Measurements from ENCODE around the gene PI3.
"Not testable (repeated sequence)": the region's sequence is repeated elsewhere in the genome, so short reads cannot be mapped to it uniquely, and the experiment has no call there.

The PI3 gene

GRCh38 chr20:45174434-45175364 lies at the start of gene PI3:
PI3 (plus strand) TSS chr20:45174902; CDS start chr20:45174923, 21 bp downstream.
- no peak for DNase-seq

GRCh38 chr20:45128099-45128498 lies 46.6 kb upstream of the PI3 start:
- DNase-seq, result no peak

DNA sequence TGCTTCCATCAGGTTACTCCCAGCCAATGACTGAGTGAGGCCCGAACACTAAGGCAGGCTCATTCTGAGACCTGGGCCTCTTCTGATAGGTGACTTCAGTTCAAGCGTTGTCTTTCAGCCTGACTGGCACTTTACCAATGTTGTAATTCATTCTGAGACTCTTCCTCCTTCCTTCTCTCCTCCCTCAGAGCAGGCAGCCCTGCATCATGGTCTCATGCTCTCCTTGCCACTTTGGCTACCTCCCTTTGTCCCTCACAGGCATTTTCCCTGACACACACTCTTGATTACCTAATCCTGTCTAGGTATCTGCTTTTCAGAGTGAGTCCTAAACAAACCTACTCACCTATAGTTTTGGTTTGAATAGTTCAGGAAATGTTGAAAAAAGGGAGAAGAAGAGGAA lies 37.8 kb upstream of the PI3 start:
- no peak for DNase-seq

DNA sequence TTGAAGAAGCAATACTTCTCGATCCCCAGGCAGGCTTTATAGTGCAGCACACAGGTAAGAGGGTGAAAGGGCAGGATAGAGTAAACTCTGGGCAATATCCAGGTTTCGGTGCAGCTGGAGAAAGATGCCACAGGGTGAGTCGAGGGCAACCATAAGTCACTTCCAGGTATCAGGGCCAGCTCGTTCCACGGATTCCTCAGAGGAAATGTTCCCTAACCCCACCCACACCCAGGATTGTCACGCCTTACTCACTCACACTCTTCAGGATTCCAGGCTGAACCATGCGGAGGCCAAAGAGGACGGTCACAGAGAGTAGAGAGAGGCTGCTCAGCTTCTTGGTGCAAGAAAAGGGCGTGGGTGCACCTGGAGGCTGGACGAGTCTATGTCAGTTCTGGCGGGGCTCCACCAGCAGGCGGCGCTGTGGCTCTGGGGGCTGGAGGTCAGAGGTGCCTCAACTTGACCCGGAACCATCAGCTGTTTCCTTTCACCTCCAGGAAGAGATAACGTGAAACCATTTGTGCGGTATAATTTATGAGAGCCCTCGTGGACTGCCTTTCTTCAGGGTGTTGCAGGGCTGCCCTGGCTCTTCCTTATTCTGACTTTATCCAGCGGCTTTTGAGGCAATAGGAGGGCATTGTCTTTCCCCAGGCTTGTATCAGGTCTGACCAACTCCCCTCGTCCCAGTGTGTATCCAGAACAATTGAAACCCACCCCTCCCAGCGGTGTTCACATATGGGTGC lies 36.0 kb upstream of the PI3 start:
- peak; percentile 53 for DNase-seq

- not testable (repeated sequence) for DNase-seq
These were observed 34.8 kb upstream of the PI3 start for GRCh38 chr20:45139733-45140375.

- DNase-seq, result no peak
These were observed 33.9 kb upstream of the PI3 start for GRCh38 chr20:45140836-45141235.

- no peak for DNase-seq
These were observed 25.6 kb upstream of the PI3 start for GRCh38 chr20:45149062-45149461.

- DNase-seq, result no peak
These were observed 22.3 kb upstream of the PI3 start for GRCh38 chr20:45152405-45152804.

GRCh38 chr20:45153147-45153546 lies 21.6 kb upstream of the PI3 start:
- no peak for DNase-seq

GRCh38 chr20:45153752-45154151 lies 20.9 kb upstream of the PI3 start:
- no peak for DNase-seq

DNA sequence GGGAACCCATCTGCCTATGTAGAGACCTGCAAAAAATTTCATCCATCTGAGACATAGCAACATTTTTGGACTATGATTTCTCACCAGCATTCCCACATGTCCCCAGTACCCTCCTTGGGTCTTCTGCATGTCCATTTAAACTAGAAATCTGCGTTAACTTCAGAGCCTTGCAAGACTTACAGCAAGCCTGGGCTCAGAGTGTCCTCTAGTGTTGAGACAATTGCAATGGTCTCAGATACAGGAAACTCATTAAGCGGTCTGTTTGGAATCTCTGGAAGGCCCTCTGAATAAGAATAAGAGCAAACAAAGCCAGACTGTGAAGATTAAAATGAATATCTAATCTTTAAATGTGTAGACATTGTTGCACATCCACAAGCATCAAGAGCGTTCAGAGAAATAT lies 20.5 kb upstream of the PI3 start:
- no peak for DNase-seq

- not testable (repeated sequence) for DNase-seq
These were observed 19.9 kb upstream of the PI3 start for GRCh38 chr20:45154794-45155193.

DNA sequence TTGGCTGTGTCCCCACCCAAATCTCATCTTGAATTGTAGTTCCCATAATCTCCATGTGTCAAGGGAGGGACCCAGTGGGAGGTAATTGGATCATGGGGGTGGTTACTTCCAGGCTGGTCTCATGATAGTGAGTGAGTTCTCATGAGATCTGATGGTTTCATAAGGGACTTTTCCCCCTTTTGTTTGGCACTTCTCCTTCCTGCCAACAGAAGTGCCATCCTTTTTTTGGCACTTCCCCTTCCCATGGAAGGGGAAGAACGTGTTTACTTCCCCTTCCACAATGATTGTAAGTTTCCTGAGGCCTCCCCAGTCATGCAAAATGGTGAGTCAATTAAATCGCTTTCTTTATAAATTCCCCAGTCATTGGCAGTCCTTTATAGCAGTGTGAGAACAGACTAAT lies 18.0 kb upstream of the PI3 start:
- DNase-seq, result no peak

DNA sequence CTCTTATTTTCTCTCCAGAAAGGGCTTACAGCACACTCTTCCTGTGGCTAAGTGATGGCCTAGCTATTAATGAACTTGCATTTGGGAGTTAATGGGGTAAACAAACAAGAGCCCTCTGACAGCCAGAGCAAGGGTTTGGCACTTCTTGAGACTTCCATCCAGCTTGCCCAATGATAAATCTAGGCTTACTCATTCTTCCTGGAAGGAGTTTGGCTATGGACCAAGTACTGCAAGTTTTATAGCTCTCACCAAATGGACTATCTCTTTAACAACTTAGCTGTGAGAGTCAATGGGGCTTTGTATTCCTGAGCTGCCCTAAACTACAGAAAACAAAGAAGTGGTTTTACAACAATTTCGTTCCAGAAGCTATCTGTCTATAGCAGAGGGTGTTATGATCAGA lies 16.7 kb upstream of the PI3 start:
- DNase-seq, result no peak

DNA sequence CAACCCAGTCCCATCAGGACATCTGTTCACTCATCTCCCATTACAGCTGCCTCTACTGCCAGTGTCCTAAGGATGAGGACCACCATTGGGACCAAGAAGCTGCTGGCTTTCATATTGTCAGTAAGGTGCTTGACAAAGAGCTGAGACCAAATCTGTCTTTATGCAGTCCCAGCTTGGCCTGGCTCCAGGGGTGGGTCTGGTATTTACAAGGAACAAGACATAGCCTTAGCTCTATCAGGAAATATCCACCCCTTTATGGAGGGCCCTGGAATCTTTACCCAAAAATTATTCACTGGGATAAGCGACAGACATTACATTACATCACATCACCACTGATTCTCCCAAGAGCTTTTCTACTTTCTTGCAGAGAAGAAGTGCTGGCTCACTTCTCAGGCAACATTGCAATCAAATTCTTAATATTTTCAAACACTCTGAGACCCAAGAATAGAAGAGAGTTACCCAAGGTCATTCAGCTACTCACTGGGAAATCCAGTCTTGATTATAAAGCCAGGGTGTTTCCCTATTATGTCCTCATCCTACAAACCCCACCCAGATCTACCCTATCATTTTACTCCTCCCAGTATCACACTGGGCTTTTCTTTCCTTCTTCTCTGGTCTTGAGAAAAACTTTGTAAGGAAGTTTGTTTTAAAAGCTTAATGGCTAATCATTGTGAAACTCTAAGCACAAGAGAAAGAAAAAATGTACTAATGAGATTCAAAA lies 11.5 kb upstream of the PI3 start:
- DNase-seq, result no peak

GRCh38 chr20:45164906-45165305 lies 9.8 kb upstream of the PI3 start:
- DNase-seq, result no peak

- no peak for DNase-seq
These were observed 1.2 kb upstream of the PI3 start for GRCh38 chr20:45173522-45173921.

DNA sequence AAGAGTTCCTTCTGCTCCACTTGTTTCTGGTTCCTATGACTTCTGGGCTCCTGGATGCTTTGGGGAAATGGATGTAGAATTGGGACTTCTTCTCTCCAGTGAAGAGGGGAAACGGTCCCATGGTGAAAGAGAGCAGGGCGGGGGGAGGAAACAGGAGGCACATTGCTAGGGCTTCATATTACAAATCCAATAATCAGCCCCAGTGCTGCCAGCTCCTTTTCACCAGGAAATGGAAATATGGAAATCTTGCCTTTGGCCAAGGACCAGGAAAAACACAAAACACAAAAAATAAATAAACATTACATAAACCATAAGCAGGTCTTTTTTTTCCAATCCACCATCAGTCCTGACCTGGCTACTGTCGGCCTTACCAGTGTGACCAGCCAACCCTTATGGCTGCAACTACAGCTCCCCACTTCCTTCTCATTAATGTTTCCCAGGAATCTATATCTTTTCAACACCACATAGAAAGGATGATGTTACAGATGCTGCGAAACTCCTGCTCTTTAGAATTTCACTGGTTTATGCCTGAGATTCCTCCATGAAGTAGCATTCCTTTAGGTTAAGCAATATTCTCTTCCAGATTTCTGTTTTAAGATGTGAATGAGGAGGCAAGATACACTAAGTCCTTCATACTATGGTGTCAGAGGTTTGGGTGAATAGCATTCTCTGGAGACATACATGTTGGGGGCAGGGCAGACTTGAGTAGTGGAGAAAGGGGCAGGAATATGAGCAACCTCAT lies 2.0 kb downstream of the PI3 start:
- DNase-seq, result no peak

DNA sequence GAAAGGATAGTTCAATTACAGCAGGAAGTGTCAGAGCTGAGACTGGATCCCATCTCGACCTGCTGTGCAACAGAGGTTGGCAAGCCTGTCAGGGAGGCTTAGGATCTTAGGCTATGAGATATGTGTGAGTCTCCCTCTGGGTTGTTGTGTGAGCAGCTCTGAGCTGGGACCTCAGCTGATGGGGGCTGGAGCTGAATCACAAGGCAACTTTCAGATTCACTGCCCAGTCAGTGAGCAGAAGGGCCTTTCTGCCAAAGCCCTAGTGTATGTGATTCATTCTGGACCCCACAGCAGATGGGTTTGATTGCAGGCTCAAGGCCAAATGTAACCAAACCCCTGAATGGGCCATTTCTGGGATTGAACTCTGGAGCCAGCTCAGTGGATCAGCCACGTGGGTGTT lies 4.5 kb downstream of the PI3 start:
- DNase-seq, result no peak

- DNase-seq, result no peak
These were observed 6.9 kb downstream of the PI3 start for GRCh38 chr20:45181639-45182038.

DNA sequence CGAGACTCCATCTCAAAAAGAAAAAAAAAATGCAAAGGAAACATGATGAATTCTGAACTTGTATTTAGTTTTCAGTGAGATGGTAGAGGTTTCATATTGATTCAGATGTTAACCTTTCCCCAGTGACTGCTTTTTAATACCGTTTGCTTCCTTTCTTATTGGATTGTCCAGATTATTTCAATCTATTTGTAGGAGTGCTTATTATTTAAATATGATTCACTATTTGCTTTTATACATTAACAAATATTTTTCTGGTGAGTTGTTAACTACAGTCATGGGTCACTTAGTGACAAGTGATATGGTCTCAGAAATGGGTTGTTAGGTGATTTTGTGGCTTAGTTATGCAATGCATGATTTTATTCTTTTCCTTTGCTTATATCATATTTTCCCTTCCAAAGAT lies 8.4 kb downstream of the PI3 start:
- no peak for DNase-seq

GRCh38 chr20:45187693-45188092 lies 13.0 kb downstream of the PI3 start:
- no peak for DNase-seq
